IMR-90 (cell line): ENCODE results near the gene MUSTN1. TPM values are rescaled to one million over a fixed set of nuclear protein-coding genes. Genes with fewer than 3 reads are reported as not detected.

Experiments
- ATAC-seq: fragments of 200-7000 bp; cut with Tn5 transposase; 2 replicates; pipeline ENCODE4 v1.9.1; 2020; ENCODE audit warnings: low read depth, mild to moderate bottlenecking, moderate library complexity
- BruUV-seq: library from RNA; stranded (reverse); fragments of 400-500 nt; replicated peaks from 2 replicates; lab custom pipeline; 2021; lab: Mats Ljungman, UMichigan
- CTCF ChIA-PET: fragments of 300-600 bp; formaldehyde crosslinking; extraction: SDS; loops from one replicate; lab custom pipeline; 2021; ENCODE audit warnings: antibody characterized with exemption; lab: Yijun Ruan, JAX
- POLR2A ChIA-PET: fragments of 300-600 bp; sonication (Branson Sonifier 250); formaldehyde crosslinking; loops from one replicate; lab custom pipeline; 2022; ENCODE audit warnings: antibody characterized with exemption; ENCODE audit not compliant: unreplicated experiment; lab: Charles Lee
- DNase-seq: peaks from one replicate; pipeline ENCODE4 v3.0.0; 2013
- H2AFZ ChIP-seq: replicated peaks from 2 replicates; pipeline ENCODE3; 2013; ENCODE audit warnings: low read length, mild to moderate bottlenecking; ENCODE audit not compliant: poor library complexity
- H2AK5ac ChIP-seq: 2 replicates; pipeline ENCODE4 v1.6.1; 2013; ENCODE audit warnings: low read depth, low read length, inconsistent platforms
- H2AK9ac ChIP-seq: replicated peaks from 2 replicates; pipeline ENCODE3; 2013; ENCODE audit warnings: mild to moderate bottlenecking, low read depth, low read length, moderate library complexity; ENCODE audit not compliant: poor library complexity
- H2BK120ac ChIP-seq: 2 replicates; pipeline ENCODE4 v1.6.1; 2013; ENCODE audit warnings: low read depth, low read length, inconsistent platforms
- H2BK15ac ChIP-seq: 3 replicates; pipeline ENCODE4 v1.6.1; 2013; ENCODE audit warnings: low read depth, low read length, inconsistent platforms
- H2BK20ac ChIP-seq: 2 replicates; pipeline ENCODE4 v1.6.1; 2013; ENCODE audit warnings: low read depth, mild to moderate bottlenecking, inconsistent platforms, low read length, moderate library complexity
- H2BK5ac ChIP-seq: 2 replicates; pipeline ENCODE4 v1.6.1; 2013; ENCODE audit warnings: mild to moderate bottlenecking, low read depth, low read length, inconsistent platforms; ENCODE audit not compliant: poor library complexity, severe bottlenecking
- H3K14ac ChIP-seq: replicated peaks from 2 replicates; pipeline ENCODE4 v1.6.1; 2013; ENCODE audit warnings: low read depth, low read length, inconsistent platforms
- H3K18ac ChIP-seq: 2 replicates; pipeline ENCODE4 v1.6.1; 2013; ENCODE audit warnings: low read depth, low read length, control low read depth
- H3K23ac ChIP-seq: 2 replicates; pipeline ENCODE4 v1.6.1; 2013; ENCODE audit warnings: low read depth, low read length, inconsistent platforms
- H3K27ac ChIP-seq: 2 replicates; pipeline ENCODE4 v1.5.1; 2013; ENCODE audit warnings: mild to moderate bottlenecking, control low read depth, low read length; ENCODE audit not compliant: insufficient read depth
- H3K27me3 ChIP-seq: 2 replicates; pipeline ENCODE4 v1.6.1; 2013; ENCODE audit warnings: low read length; ENCODE audit not compliant: control insufficient read depth, insufficient read depth
- H3K36me3 ChIP-seq: 2 replicates; pipeline ENCODE4 v1.6.1; 2013; ENCODE audit warnings: low read length, mixed read lengths; ENCODE audit not compliant: control insufficient read depth, insufficient read depth
- H3K4ac ChIP-seq: 2 replicates; pipeline ENCODE4 v1.6.1; 2013; ENCODE audit warnings: low read depth, low read length, inconsistent platforms
- H3K4me1 ChIP-seq: 2 replicates; pipeline ENCODE4 v1.6.1; 2013; ENCODE audit warnings: low read length, mixed read lengths; ENCODE audit not compliant: control insufficient read depth, insufficient read depth
- H3K4me2 ChIP-seq: 2 replicates; pipeline ENCODE4 v1.6.1; 2013; ENCODE audit warnings: low read depth, mild to moderate bottlenecking, control low read depth, low read length, moderate library complexity
- H3K4me3 ChIP-seq: 2 replicates; pipeline ENCODE4 v1.5.1; 2013; ENCODE audit warnings: low read depth, mild to moderate bottlenecking, control low read depth, low read length, moderate library complexity; ENCODE audit not compliant: insufficient read depth
- H3K56ac ChIP-seq: 2 replicates; pipeline ENCODE4 v1.6.1; 2013; ENCODE audit warnings: low read length, inconsistent platforms; ENCODE audit not compliant: insufficient read depth; ENCODE audit errors: extremely low read depth
- H3K79me1 ChIP-seq, 2 experiments: 2 replicates each; pipeline ENCODE4 v1.6.1; 2013; ENCODE audit warnings: low read length in 2 of 2, inconsistent platforms in 1 of 2, low read depth in 1 of 2
- H3K9ac ChIP-seq: 2 replicates; pipeline ENCODE4 v1.6.1; 2013; ENCODE audit warnings: low read depth, low read length, control low read depth
- H3K9me1 ChIP-seq: 2 replicates; pipeline ENCODE4 v1.6.1; 2013; ENCODE audit warnings: low read length, inconsistent platforms; ENCODE audit not compliant: insufficient read depth
- H3K9me3 ChIP-seq: 2 replicates; pipeline ENCODE4 v1.6.1; 2013; ENCODE audit warnings: low read length; ENCODE audit not compliant: control insufficient read depth, insufficient read depth
- H4K20me1 ChIP-seq: 2 replicates; pipeline ENCODE4 v1.6.1; 2013; ENCODE audit warnings: low read length, inconsistent platforms; ENCODE audit not compliant: insufficient read depth
- H4K5ac ChIP-seq: 2 replicates; pipeline ENCODE4 v1.6.1; 2013; ENCODE audit warnings: mild to moderate bottlenecking, low read depth, low read length, control low read depth
- H4K8ac ChIP-seq, 2 experiments: 2 replicates each; pipeline ENCODE4 v1.6.1; 2013; ENCODE audit warnings: low read depth in 2 of 2, low read length in 2 of 2, control low read depth in 1 of 2, inconsistent platforms in 1 of 2
- H4K91ac ChIP-seq: 2 replicates; pipeline ENCODE4 v1.6.1; 2013; ENCODE audit warnings: low read depth, low read length, inconsistent platforms; ENCODE audit not compliant: insufficient read depth
- MXI1 ChIP-seq: IDR thresholded peaks from 2 replicates; pipeline ENCODE4 v1.6.1; 2012; ENCODE audit warnings: low read depth, mild to moderate bottlenecking, low read length, moderate library complexity, borderline replicate concordance
- NFE2L2 ChIP-seq: fragments of 150-350 bp; IDR thresholded peaks from 2 replicates; pipeline ENCODE4 v1.6.1; 2016; ENCODE audit warnings: low read depth, mild to moderate bottlenecking, low read length
- POLR2A ChIP-seq: IDR thresholded peaks from 2 replicates; pipeline ENCODE4 v1.6.1; 2012; ENCODE audit warnings: mild to moderate bottlenecking, low read depth, low read length
- RAD21 ChIP-seq: IDR thresholded peaks from 2 replicates; pipeline ENCODE4 v1.6.1; 2012; ENCODE audit warnings: low read length, improper control_type of control experiment
- RFX5 ChIP-seq: IDR thresholded peaks from 2 replicates; pipeline ENCODE4 v1.8.0; 2012; ENCODE audit warnings: low read depth, mild to moderate bottlenecking, low read length, moderate library complexity
- WGBS, 2 experiments: methylation state at CpG; one replicate each; pipeline versions ENCODE4 v1.1.5 to v1.1.7; 2013; ENCODE audit warnings: missing lambda C conversion rate in 2 of 2; ENCODE audit not compliant: insufficient read length in 1 of 2; ENCODE audit errors: extremely low coverage in 2 of 2; 5-methylcytosine and 5-hydroxymethylcytosine counted together
- dilution Hi-C: fragments of 300-500 bp; cut with HindIII; formaldehyde crosslinking; loops from one replicate; pipeline ENCODE4 v1.14.3; 2018; ENCODE audit warnings: low sequenced_read_pairs; ENCODE audit not compliant: unreplicated experiment
- in situ Hi-C: fragments of 300-500 bp; cut with MboI; formaldehyde crosslinking; loops from 3 replicates; pipeline ENCODE4 v1.14.3; 2019; ENCODE audit warnings: low sequenced_read_pairs, inconsistent platforms, mixed read lengths
- intact Hi-C: fragments of 100-400 bp; cut with micrococcal nuclease; formaldehyde crosslinking; loops from 2 replicates; pipeline ENCODE4 v1.10.0; 2022
- polyA plus RNA-seq, 3 experiments: library from polyadenylated mRNA; depleted of rRNA; stranded (reverse); fragments of >200 nt; gene quantifications; 2 replicates each; pipeline ENCODE4 v1.2.3, GENCODE V29; 2012; ENCODE audit warnings: low replicate concordance in 1 of 3
- total RNA-seq: library from RNA; depleted of rRNA; stranded (reverse); fragments of >200 nt; gene quantifications from 2 replicates; pipeline ENCODE4 v1.2.3, GENCODE V29; 2012

The MUSTN1 gene
- total and polyA plus RNA-seq, 2 of the 4 experiments (the other 2 are of a cell fraction), result not detected

- POLR2A ChIA-PET, result no interaction called here
These were observed 18.2 kb downstream of the MUSTN1 start for GRCh38 chr3:52816654-52817053.

More at GRCh38 chr3:52816654-52817053, 18.2 kb downstream of the MUSTN1 start:
- Histone ChIP-seq H3K9me3 (no peaks in the 10 kb centered on the region), H3K9me1 (no peaks in the 10 kb centered on the region), H2BK15ac (no peak overlapping the region), H3K9ac (no peak overlapping the region), H2AK5ac (no peak overlapping the region), H3K4me2 (no peak overlapping the region), H3K14ac (no peak overlapping the region), H2AK9ac (no peak overlapping the region), H2BK5ac (no peak overlapping the region), H3K56ac (no peak overlapping the region), H3K18ac (no peak overlapping the region), H2BK20ac (no peak overlapping the region), H4K5ac (no peak overlapping the region), H4K20me1 (no peaks in the 10 kb centered on the region), H3K79me1 (no peaks in the 10 kb centered on the region), H3K27ac (no peak overlapping the region), H3K4ac (no peak overlapping the region), H3K27me3 (peaks cover 18% of the 10 kb centered on the region), H2AFZ (no peak overlapping the region), H3K23ac (no peak overlapping the region), H3K4me1 (no peaks in the 10 kb centered on the region), H3K4me3 (no peak overlapping the region), H4K8ac (no peak overlapping the region), H4K91ac (no peak overlapping the region), H2BK120ac (no peak overlapping the region), H3K36me3 (no peaks in the 10 kb centered on the region)
- CTCF ChIA-PET, result interaction anchor here (0.5 to 0.6 kb wide), 2 partner anchors 11 to 128 kb away, joined by 3 read pairs; no protein-coding TSS in a partner anchor
- intact Hi-C loops, result no loop called here
- no TSS peak for BruUV-seq
- ATAC-seq (no peak), DNase-seq (no peak)
- 90% methylated on average over 10 of the region's 10 CpGs; no CpG with 5 or more reads in 1 of the 2 experiments for WGBS, 2 experiments
- in situ Hi-C loops, result no loop called here
- dilution Hi-C loops, result no loop called here
- TF ChIP-seq MXI1 (no peak), POLR2A (no peak), RAD21 (no peak), NFE2L2 (no peak), RFX5 (no peak)
